ENCODE results near the gene SPX.

SPX gene

DNA sequence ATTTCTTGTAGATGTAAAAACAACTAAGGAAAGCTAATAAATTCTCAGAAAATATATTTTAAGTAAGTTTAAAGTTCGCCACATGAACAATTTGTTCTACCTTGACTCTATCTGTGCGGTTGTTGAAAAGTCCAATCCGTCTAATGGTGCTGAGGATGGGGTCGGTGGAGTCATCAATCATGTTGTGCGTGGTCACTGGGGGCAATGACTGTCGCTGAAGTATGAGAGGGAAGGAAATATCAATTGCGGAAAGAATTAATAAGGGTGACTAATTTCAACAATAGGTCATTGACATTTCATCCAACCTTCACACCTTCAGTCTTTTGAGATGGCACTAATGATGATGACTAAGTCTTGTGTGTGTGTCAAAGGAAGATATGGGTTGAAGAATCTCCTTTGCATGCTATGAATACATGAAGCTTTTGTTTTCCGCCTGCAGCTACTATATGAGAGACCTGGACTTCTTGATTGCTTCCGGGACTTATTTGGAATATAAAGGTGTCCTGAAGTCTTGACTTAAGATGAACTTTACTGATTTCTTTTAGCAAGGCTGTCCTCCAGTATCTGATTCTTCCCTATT lies 32.1 kb downstream of the SPX start:
- no peaks in the 10 kb centered on the region for H3K79me2 ChIP-seq (ENCODE audit: insufficient read depth, low read depth)
- H3K4me1 ChIP-seq (ENCODE audit: low read depth, poor library complexity, severe bottlenecking): no peaks in the 10 kb centered on the region
- no peaks in the 10 kb centered on the region for H4K20me1 ChIP-seq (ENCODE audit: insufficient read depth)
- H3K4me3 ChIP-seq (IDR thresholded peaks at IDR 0.05; ENCODE audit: insufficient read depth, low read depth, low read length): no peak overlapping the region
- no peak overlapping the region for H3K9ac ChIP-seq
- H3K36me3 ChIP-seq (ENCODE audit: insufficient read depth): no peaks in the 10 kb centered on the region
- no peaks in the 10 kb centered on the region for H3K27me3 ChIP-seq (ENCODE audit: insufficient read depth, low read depth)
- no peak overlapping the region for H2AFZ ChIP-seq (ENCODE audit: low read depth)
- H3K27ac ChIP-seq: no peak overlapping the region
- H3K4me2 ChIP-seq: no peak overlapping the region
- TF ChIP-seq, protein P1, sequence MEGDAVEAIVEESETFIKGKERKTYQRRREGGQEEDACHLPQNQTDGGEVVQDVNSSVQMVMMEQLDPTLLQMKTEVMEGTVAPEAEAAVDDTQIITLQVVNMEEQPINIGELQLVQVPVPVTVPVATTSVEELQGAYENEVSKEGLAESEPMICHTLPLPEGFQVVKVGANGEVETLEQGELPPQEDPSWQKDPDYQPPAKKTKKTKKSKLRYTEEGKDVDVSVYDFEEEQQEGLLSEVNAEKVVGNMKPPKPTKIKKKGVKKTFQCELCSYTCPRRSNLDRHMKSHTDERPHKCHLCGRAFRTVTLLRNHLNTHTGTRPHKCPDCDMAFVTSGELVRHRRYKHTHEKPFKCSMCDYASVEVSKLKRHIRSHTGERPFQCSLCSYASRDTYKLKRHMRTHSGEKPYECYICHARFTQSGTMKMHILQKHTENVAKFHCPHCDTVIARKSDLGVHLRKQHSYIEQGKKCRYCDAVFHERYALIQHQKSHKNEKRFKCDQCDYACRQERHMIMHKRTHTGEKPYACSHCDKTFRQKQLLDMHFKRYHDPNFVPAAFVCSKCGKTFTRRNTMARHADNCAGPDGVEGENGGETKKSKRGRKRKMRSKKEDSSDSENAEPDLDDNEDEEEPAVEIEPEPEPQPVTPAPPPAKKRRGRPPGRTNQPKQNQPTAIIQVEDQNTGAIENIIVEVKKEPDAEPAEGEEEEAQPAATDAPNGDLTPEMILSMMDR (conservative IDR thresholded peaks at IDR 0.05; ENCODE audit: low read depth, low read length): no peak

DNA sequence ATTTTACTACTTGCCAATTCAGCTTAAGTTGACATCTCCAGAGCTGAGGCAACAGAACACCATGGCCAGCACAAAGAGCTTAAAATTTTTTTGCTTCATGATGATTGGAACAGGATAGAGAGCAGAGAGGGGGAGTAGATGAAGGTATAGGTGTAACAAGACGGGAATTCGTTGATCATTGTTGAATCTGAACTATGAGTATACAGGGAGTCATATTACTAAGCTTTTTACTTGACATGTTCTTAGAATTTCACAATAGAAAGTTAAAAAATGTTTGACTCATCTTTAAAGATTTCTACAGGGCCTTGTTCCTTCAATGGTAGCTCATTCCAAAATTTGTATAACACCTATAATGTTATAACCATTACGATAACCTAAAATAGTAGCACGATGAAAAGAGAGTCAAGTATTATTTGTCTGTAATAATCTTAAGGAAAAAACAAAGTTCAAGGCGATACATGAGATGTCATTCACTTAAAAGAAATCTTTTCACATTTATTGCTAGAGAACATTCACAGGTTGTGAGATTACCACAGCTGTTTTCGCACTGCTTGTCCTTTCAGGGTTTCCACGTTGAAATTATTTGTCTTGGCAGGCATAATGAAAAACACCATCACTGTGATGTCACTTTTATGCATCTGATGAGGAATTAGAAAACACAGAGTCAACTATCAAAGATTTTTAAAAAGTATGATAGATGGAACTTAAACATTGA lies 33.9 kb downstream of the SPX start:
- TF ChIP-seq, protein P1 (conservative IDR thresholded peaks at IDR 0.05; ENCODE audit: low read depth, low read length): no peak
- Histone ChIP-seq H3K36me3 (ENCODE audit: insufficient read depth) (no peaks in the 10 kb centered on the region), H3K27ac (no peak overlapping the region), H3K27me3 (ENCODE audit: insufficient read depth, low read depth) (no peaks in the 10 kb centered on the region), H3K79me2 (ENCODE audit: insufficient read depth, low read depth) (no peaks in the 10 kb centered on the region), H3K4me3 (IDR thresholded peaks at IDR 0.05; ENCODE audit: insufficient read depth, low read depth, low read length) (no peak overlapping the region), H2AFZ (ENCODE audit: low read depth) (no peak overlapping the region), H4K20me1 (ENCODE audit: insufficient read depth) (no peaks in the 10 kb centered on the region), H3K4me2 (no peak overlapping the region), H3K4me1 (ENCODE audit: low read depth, poor library complexity, severe bottlenecking) (no peaks in the 10 kb centered on the region), H3K9ac (no peak overlapping the region)

DNA sequence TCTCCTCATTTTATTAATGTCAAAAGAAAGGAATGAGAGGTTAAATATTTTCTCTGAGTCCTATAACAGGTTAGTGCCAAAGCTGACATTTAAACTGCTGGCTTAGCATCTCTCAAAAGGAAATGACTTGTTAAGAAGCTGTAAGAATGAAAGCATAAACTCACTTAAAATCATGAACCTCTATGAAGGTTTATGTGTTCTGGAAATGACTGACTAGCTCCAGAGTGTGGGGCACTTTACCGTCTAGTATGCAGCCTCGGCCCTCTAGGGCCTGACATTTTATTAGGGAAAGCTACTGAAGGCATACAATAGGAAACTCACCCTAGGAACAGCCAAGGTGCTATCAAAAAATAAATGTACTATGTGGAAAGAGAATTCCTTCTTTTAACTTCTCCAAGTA lies 35.1 kb downstream of the SPX start:
- no peaks in the 10 kb centered on the region for H4K20me1 ChIP-seq (ENCODE audit: insufficient read depth)
- H3K27ac ChIP-seq: no peak overlapping the region
- H3K27me3 ChIP-seq (ENCODE audit: insufficient read depth, low read depth): no peaks in the 10 kb centered on the region
- H3K9ac ChIP-seq: no peak overlapping the region
- no peaks in the 10 kb centered on the region for H3K4me1 ChIP-seq (ENCODE audit: low read depth, poor library complexity, severe bottlenecking)
- no peaks in the 10 kb centered on the region for H3K79me2 ChIP-seq (ENCODE audit: insufficient read depth, low read depth)
- TF ChIP-seq, protein P1 (conservative IDR thresholded peaks at IDR 0.05; ENCODE audit: low read depth, low read length): no peak
- no peak overlapping the region for H3K4me3 ChIP-seq (IDR thresholded peaks at IDR 0.05; ENCODE audit: insufficient read depth, low read depth, low read length)
- no peak overlapping the region for H3K4me2 ChIP-seq
- no peaks in the 10 kb centered on the region for H3K36me3 ChIP-seq (ENCODE audit: insufficient read depth)
- H2AFZ ChIP-seq (ENCODE audit: low read depth): no peak overlapping the region

DNA sequence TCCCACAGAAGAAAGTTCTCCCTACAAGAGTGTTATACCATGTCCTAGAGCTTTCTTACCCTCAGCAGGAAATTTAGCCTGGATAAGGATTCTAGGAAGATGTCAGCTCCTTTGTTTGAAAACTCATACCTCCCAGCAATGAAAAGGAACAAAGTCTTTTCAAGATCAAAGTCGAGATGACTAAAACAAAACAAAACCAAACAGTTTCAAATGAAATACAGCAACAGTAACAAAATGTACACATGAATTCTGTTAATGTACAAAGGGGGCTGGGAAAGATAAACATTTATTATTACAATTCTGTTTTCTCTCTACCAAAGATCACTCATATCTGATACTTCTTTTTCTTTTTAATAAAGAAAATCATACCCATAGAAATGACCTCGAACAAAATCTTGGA lies 36.8 kb downstream of the SPX start:
- Histone ChIP-seq H3K27me3 (ENCODE audit: insufficient read depth, low read depth) (no peaks in the 10 kb centered on the region), H3K4me2 (no peak overlapping the region), H3K27ac (no peak overlapping the region), H4K20me1 (ENCODE audit: insufficient read depth) (no peaks in the 10 kb centered on the region), H3K36me3 (ENCODE audit: insufficient read depth) (no peaks in the 10 kb centered on the region), H3K9ac (no peak overlapping the region), H2AFZ (ENCODE audit: low read depth) (no peak overlapping the region), H3K79me2 (ENCODE audit: insufficient read depth, low read depth) (no peaks in the 10 kb centered on the region), H3K4me3 (IDR thresholded peaks at IDR 0.05; ENCODE audit: insufficient read depth, low read depth, low read length) (no peak overlapping the region), H3K4me1 (ENCODE audit: low read depth, poor library complexity, severe bottlenecking) (no peaks in the 10 kb centered on the region)
- TF ChIP-seq, protein P1 (conservative IDR thresholded peaks at IDR 0.05; ENCODE audit: low read depth, low read length): no peak

Data from KMS-11 (cell line).